Caco-2 (cell line): ENCODE results near the gene APBA3. TPM values are rescaled to one million over a fixed set of nuclear protein-coding genes. Genes with fewer than 3 reads are reported as not detected.

Experiments used
- BruUV-seq: library from RNA; stranded (reverse); fragments of 400-500 nt; replicated peaks from 2 replicates; lab custom pipeline; 2021; lab: Mats Ljungman, UMichigan
- CTCF ChIA-PET: fragments of 300-600 bp; sonication (Branson Sonifier 250); formaldehyde crosslinking; loops from one replicate; lab custom pipeline; 2022; ENCODE audit warnings: antibody characterized with exemption; lab: Charles Lee
- POLR2A ChIA-PET: fragments of 300-600 bp; sonication (Branson Sonifier 250); formaldehyde crosslinking; loops from one replicate; lab custom pipeline; 2022; ENCODE audit warnings: antibody characterized with exemption; lab: Charles Lee
- DNase-seq, 2 experiments: peaks; one replicate each; pipeline versions ENCODE4 v3.0.0 to v3.0.0-alpha.2; 2020 to 2022
- H3K27me3 ChIP-seq: replicated peaks from 2 replicates; pipeline ENCODE4 v1.6.0; 2011; ENCODE audit warnings: low read length; ENCODE audit not compliant: control insufficient read depth, insufficient read depth
- H3K36me3 ChIP-seq: 2 replicates; pipeline ENCODE4 v1.5.1; 2011; ENCODE audit warnings: low read length; ENCODE audit not compliant: control insufficient read depth, insufficient read depth
- H3K4me1 ChIP-seq: fragments of 250-450 bp; sonication (Bioruptor Pico); 2 replicates; pipeline ENCODE4 v1.5.1; 2020; ENCODE audit warnings: mild to moderate bottlenecking
- H3K4me3 ChIP-seq: 2 replicates; pipeline ENCODE4 v1.5.1; 2011; ENCODE audit warnings: low read depth, mild to moderate bottlenecking, control low read depth, low read length
- H3K9me3 ChIP-seq: fragments of 250-450 bp; sonication (Bioruptor Pico); 2 replicates; pipeline ENCODE4 v1.5.1; 2020; ENCODE audit warnings: mild to moderate bottlenecking, moderate library complexity
- H3K27ac Mint-ChIP-seq: one replicate; pipeline ENCODE4 v1.8.0; 2022; ENCODE audit warnings: mixed read lengths; ENCODE audit not compliant: unreplicated experiment
- H3K27me3 Mint-ChIP-seq: one replicate; pipeline ENCODE4 v1.8.0; 2022; ENCODE audit warnings: mixed read lengths; ENCODE audit not compliant: insufficient read depth, unreplicated experiment
- H3K36me3 Mint-ChIP-seq: one replicate; pipeline ENCODE4 v1.8.0; 2022; ENCODE audit warnings: mild to moderate bottlenecking, mixed read lengths; ENCODE audit not compliant: insufficient read depth, unreplicated experiment
- H3K4me1 Mint-ChIP-seq: one replicate; pipeline ENCODE4 v1.8.0; 2022; ENCODE audit warnings: low read depth, mixed read lengths; ENCODE audit not compliant: unreplicated experiment
- H3K4me3 Mint-ChIP-seq: one replicate; pipeline ENCODE4 v1.8.0; 2022; ENCODE audit warnings: mild to moderate bottlenecking, moderate library complexity, mixed read lengths; ENCODE audit not compliant: unreplicated experiment
- H3K9me3 Mint-ChIP-seq: one replicate; pipeline ENCODE4 v1.8.0; 2022; ENCODE audit warnings: mixed read lengths; ENCODE audit not compliant: unreplicated experiment
- CTCF ChIP-seq, 2 experiments: fragments of 200-600 bp in 1 of 2; IDR thresholded peaks; 1 replicate in 1 of 2; 2 replicates in 1 of 2; pipeline versions ENCODE4 v1.5.1 to v1.8.0; 2011 to 2022; ENCODE audit warnings: antibody characterized with exemption in 1 of 2, control low read depth in 1 of 2, inconsistent platforms in 1 of 2, low read depth in 1 of 2, low read length in 1 of 2, mild to moderate bottlenecking in 1 of 2, moderate library complexity in 1 of 2; ENCODE audit not compliant: insufficient read depth in 1 of 2, severe bottlenecking in 1 of 2, unreplicated experiment in 1 of 2
- intact Hi-C: fragments of 100-400 bp; cut with micrococcal nuclease; formaldehyde crosslinking; loops from one replicate; pipeline ENCODE4 v1.10.0; 2022; ENCODE audit not compliant: unreplicated experiment
- total RNA-seq: library from RNA; stranded (reverse); gene quantifications from 2 replicates; pipeline ENCODE4 v1.2.3, GENCODE V29; 2022

APBA3 gene
- total RNA-seq, 1 experiment from 2014 or later, result 22.1 TPM

GRCh38 chr19:3780786-3781304 lies 19.4 kb upstream of the APBA3 start:
- no peak overlapping the region for H3K4me3 Mint-ChIP-seq
- BruUV-seq, result no TSS peak
- ChIA-PET POLR2A (interaction anchor here (1.1 kb wide), 1 partner anchor 18 kb away, joined by 3 read pairs; the partner anchor contains the start of gene MRPL54), CTCF (no interaction called here)
- TF ChIP-seq CTCF (IDR thresholded peaks at IDR 0.05; ENCODE audit: insufficient read depth in 1 of 2, low read depth in 1 of 2, low read length in 1 of 2, severe bottlenecking in 1 of 2, unreplicated experiment in 1 of 2), result no peak
- H3K27me3 ChIP-seq, result no peaks in the 10 kb centered on the region
- no peaks in the 10 kb centered on the region for H3K4me1 ChIP-seq
- H3K9me3 ChIP-seq, result peaks cover 19% of the 10 kb centered on the region; the same call in 1 of the 2 replicates
- no peak overlapping the region for H3K4me3 ChIP-seq
- intact Hi-C loops, result no loop called here
- no peak for DNase-seq
- H3K27me3 Mint-ChIP-seq, result no peaks in the 10 kb centered on the region
- H3K36me3 Mint-ChIP-seq, result no peaks in the 10 kb centered on the region
- H3K4me1 Mint-ChIP-seq, result no peaks in the 10 kb centered on the region
- H3K27ac Mint-ChIP-seq, result no peak overlapping the region
- no peaks in the 10 kb centered on the region for H3K36me3 ChIP-seq
- H3K9me3 Mint-ChIP-seq, result peaks cover 11% of the 10 kb centered on the region

- Mint-ChIP-seq H3K9me3 (peaks cover 11% of the 10 kb centered on the region), H3K4me3 (no peak overlapping the region), H3K4me1 (no peaks in the 10 kb centered on the region), H3K27ac (no peak overlapping the region), H3K27me3 (no peaks in the 10 kb centered on the region), H3K36me3 (no peaks in the 10 kb centered on the region)
- Histone ChIP-seq H3K36me3 (no peaks in the 10 kb centered on the region), H3K9me3 (peaks cover 19% of the 10 kb centered on the region; the same call in 1 of the 2 replicates), H3K4me3 (no peak overlapping the region), H3K4me1 (no peaks in the 10 kb centered on the region), H3K27me3 (no peaks in the 10 kb centered on the region)
- intact Hi-C loops, result no loop called here
- no peak for TF ChIP-seq CTCF (IDR thresholded peaks at IDR 0.05; ENCODE audit: insufficient read depth in 1 of 2, low read depth in 1 of 2, low read length in 1 of 2, severe bottlenecking in 1 of 2, unreplicated experiment in 1 of 2)
- ChIA-PET POLR2A (no interaction called here), CTCF (no interaction called here)
- DNase-seq, result no peak
- BruUV-seq, result no TSS peak
Observed at GRCh38 chr19:3778899-3779723, 17.6 kb upstream of the APBA3 start.

- intact Hi-C loops, result no loop called here
- Histone ChIP-seq H3K4me3 (no peak overlapping the region), H3K9me3 (peaks cover 19% of the 10 kb centered on the region; the same call in 1 of the 2 replicates), H3K27me3 (no peaks in the 10 kb centered on the region), H3K36me3 (no peaks in the 10 kb centered on the region), H3K4me1 (no peaks in the 10 kb centered on the region)
- DNase-seq, result no peak
- Mint-ChIP-seq H3K27ac (no peak overlapping the region), H3K4me3 (no peak overlapping the region), H3K36me3 (no peaks in the 10 kb centered on the region), H3K27me3 (no peaks in the 10 kb centered on the region), H3K4me1 (no peaks in the 10 kb centered on the region), H3K9me3 (peaks cover 11% of the 10 kb centered on the region)
- ChIA-PET POLR2A (no interaction called here), CTCF (no interaction called here)
- no TSS peak for BruUV-seq
- TF ChIP-seq CTCF (IDR thresholded peaks at IDR 0.05; ENCODE audit: insufficient read depth in 1 of 2, low read depth in 1 of 2, low read length in 1 of 2, severe bottlenecking in 1 of 2, unreplicated experiment in 1 of 2), result no peak
Observed at GRCh38 chr19:3778104-3778867, 16.8 kb upstream of the APBA3 start.
